ENCODE results near the gene FSD2.
A peak's percentile ranks its signal among the peaks of the same experiment; 100 is the strongest.

FSD2 gene, protein sequence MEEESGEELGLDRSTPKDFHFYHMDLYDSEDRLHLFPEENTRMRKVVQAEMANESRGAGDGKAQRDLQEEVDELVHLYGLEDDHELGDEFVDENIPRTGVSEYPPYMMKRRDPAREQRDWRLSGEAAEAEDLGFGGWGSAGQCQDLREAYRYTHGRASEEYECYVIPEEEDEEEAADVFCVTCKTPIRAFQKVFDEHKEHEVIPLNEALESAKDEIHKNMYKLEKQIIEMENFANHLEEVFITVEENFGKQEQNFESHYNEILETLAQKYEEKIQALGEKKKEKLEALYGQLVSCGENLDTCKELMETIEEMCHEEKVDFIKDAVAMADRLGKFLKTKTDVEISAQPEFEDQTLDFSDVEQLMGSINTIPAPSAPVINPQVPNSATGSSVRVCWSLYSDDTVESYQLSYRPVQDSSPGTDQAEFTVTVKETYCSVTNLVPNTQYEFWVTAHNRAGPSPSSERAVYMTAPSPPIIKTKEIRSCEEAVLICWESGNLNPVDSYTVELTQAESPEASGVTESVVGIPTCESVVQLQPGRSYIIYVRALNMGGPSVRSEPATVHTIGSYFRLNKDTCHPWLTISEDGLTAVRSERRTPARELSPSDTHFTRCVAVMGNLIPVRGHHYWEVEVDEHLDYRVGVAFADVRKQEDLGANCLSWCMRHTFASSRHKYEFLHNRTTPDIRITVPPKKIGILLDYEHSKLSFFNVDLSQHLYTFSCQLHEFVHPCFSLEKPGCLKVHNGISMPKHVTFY

DNA sequence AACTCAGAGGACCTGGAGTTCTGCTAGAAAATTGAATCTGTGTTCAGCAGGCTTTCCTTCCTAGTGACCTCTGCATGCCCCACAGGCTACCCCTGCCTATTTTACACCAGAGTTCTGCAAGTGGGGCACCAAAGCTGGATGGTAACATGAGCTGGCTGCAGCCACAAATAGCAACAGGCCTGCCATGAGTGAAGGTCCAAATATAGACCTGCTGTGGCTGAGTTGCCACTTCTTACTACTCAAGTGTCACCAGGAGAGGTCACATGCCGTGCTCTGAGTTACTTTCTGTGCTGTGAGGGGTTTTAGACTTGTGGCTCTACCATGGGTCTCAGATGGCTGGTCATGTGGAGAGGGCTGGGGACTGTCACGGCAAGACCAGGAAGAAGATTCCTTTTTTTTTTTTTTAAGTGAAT, at the start of gene FSD2:
FSD2 (minus strand) TSS at position 76 of the 413 bp plus-strand sequence. CDS start 18,679 bp downstream, outside the sequence.
- DNase-seq: peak in 3 of 51 donors; percentile 4 to 15 (median 8)

DNA sequence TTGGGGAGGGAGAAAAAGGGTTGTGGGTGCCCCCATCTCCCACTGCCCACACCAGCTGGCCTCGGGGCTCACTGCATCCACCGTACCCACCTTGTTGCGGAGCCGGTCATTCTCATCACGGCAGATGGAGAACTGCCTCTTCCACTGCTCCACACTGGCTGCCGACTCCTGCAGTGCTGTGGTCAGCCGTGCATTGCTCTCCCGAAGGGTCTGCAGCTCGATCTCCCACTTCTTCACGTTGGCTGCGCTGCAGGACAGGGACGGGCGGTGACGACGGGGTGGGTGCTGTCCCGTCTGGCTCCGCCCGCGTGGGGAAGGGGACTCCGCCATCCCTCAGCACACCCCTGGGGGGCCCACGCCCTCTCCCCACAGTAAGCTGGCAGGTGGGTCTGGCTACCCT, 48.7 kb upstream of the FSD2 start:
- no peak for DNase-seq

DNA sequence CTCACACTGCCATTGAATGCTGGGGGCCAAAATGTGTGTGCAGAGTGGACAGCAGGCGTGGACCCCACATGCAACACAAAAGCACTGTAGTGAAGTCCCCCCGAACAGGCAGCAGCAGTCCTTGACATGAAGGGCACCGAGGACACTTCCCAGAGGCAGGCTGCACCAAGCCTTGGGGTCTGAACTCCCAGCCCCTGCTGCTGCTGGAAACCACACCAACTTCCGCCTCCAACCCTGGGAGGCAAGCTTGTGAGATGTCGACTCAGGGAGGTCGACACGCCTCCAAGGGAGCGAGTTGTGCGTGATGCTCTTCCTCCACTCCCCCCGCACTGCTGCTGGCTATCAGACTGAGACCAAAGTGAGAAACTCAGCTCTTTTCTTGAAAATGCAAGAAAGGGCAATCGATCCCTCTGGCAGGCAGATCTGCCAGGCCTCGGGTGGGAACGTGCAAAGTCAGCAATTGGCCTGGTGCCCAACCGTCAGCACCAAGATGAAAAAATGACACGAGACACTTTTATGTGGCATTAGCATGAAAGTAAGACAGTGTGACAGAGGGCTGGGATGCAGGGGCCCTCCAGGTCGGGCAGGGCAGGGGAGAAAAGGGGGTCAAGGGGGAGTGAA, 47.2 kb upstream of the FSD2 start:
- DNase-seq: no peak

DNA sequence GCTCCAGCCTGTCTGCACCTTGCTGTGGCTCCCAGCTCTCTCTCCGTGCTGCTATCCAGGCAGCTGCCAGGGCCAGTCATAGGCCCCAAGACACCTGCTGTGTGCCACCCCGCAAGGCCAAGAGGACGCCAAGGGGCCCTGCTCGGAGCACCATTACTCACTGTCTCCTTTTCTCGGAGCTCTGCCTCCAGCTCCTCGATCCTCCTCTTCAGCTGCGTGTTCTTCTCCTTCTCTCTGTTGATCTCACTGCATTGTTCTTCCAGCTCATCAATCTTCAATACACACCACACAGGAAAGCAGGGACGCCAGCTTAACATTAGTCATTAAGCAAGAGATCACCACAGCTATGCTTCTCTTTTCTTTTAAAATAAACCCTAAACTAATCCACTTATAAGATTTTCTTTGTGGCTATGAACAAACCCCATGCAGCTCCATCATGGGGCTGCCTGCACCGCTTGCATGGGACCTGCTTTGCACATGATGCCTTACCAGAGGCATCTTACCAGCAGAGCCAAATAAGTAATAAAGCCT, 46.2 kb upstream of the FSD2 start:
- DNase-seq: no peak

DNA sequence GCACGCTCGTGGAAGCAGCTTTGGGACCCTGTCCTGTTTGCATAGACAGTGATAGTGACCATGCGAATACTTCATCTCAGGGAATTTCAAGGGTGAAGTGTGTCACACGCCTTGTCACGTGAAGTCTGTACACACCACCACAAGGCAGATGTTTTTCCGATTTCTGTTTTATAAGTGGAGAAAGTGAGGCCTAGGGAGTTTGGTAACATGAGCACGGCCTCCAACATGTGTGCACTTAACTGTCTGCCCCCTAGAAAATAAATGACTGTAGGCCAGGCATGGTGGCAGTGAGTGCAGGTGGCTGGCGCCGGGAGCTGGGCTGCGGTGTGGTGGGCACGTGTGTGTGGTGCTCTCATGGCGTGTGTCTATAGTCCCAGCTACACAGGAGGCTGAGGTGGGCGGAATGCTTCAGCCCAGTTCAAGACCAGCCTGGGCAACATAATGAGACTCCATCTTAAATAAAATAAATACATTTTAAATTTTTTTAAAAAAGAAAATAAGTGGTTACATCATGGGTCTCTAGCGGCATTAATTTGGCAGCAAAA, 45.5 kb upstream of the FSD2 start:
- no peak for DNase-seq

DNA sequence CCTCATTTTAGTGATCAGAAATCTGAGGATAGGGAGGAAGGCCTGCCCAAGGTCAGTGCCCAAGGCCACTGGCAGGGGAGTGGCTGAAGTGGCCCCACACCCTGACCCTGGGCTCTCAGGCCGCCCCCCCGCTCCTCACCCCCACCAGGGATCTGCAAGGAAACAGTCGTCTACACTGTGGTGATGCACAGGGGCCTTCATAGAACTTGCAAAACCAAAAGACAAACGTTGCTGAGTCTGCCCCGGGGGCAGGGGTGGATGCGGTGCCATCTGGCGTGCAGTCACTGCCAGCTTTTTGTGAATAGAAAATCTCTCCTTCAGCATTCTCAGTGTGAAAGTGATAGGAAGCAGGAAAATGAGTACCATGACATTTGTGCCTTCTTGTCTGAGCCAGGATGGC, 44.9 kb upstream of the FSD2 start:
- DNase-seq: peak in 1 of 51 donors; percentile 11

DNA sequence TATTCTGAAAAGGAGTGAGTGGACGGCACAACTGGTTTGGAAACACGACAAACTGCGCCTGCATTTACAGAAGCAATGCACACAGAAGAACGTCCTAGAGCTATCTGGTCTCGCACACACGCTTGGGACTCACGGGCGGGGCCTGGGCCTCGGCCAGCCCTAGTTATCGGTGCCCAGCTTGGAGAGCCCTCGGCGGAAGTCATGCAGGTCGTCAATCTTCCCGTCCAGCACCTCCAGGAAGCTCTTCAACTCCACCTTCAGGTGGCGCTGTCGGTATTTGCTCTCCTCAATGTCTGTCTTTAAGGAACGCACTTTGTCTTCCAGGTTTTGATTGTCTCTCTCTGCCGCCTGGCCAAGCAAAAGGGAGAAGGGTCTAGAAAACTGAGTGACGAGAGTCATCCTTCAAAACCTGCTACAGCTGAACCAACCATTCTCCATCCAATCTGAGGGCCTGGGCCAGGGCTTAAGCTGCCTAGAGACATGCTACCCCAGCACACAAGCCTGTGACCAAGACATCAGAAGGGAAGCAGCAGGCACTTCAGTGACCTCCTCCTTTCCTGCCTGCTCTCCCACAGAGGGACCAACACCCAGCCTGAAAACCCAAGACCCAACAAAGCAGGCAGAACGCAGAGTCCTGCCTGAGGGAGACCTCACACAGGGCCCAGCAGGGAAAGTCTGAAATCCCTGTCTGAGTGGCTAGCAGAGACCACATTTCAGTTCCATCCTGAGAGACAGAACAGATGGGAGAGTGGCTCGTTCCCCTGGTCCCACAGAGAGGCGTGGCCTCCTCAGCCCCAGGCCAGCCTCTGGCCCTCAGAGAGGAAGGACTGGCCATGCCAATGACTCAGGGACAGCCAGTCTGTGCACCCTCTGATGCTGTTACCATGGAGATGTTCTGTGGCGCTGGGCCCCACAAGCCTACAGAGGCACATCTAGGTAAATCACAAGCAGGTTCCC, 44.0 kb upstream of the FSD2 start:
- DNase-seq: peak in 26 of 51 donors; percentile 4 to 54 (median 24)

DNA sequence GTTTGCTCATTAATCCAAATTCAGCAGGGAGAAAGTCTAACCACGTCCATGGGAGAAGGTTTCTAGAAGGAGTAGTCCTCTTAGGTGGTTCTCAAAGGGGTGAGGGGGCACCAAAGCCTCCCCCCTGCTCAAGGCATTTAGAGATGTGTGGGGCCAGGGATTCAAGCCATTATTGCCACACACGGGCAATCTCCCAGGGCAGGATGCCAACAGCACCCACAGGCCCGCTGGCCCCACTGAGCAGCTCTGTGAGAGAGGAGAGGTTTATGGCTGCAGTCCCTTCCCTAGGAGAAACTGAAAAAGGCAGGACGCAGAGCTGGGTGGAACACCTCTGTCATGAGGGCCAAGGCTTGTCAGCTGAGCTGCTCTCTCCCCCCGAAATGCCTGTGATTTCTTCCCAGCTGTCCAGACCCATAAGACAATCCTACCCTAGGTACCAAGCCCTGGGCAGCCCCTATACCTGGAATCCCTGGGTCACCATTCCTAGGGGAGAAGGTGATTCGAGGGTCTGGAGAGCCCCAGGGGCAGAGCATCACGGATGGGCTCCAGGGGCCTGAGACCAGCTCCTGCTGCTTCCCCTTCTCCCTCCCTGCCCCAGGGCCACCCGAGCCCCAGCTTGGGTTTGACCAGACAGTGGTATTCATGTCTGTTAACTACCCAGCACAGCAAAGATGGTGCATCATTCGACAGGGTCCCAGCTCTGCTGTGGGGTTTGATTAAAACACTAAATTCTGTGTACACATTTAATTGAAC, 42.5 kb upstream of the FSD2 start:
- no peak for DNase-seq

DNA sequence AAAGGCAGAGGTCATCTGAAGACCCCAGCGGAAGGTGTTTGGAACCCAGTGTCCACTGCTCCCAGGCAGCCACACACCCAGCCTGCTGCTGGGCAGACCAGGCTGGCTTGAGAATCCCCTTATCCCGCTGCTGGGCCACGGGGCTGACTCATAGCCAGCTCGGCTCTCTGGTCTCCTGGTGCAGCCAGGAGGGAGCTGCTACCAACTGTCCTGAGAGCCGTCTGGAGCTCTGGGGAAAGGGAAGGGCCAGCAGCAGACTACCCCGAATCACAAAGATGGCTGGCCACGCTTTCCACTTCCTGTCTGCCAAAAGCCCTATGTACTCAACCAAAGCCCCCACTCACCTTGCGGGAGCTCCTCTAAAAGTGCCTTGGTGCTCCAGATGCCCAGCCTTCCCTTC, 41.8 kb upstream of the FSD2 start:
- DNase-seq: no peak

DNA sequence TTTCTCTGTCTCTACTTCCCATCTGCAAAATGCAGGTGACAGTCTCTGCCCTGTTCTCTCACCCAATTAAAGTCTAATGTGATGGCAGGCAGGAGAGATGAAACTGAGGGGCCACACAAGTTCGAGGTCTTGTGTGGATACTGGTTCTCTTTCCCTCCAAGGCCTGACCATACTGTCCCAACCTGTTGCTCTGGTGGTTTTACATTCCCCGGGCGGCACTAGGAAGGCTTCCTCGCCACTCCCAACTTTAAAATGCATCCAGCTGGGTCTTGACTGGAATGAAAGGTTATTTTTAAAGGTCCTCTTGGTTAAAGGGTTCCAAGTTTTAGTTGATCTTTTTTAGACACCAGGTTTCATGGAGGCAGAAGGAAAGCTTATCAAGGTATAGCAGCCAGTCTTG, 40.8 kb upstream of the FSD2 start:
- no peak for DNase-seq

DNA sequence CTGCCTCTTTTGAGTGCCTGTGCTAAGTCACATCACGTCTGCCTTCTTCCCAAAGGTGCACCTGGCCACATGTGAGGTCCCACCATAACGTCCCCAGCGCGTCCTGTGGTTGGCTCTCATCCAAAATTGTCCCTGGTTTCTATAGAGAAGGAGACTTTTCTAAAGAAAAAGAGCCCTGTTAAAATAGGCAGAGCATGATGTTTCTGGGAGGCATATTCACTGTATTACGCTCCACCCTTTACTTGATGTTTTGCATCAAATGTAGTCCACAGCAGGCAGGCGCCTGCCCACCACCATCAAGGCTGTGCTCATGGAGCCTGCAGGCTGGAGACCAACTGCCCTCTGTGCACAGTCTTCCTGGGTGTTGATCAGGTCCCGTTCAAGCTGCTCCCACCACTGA, 39.8 kb upstream of the FSD2 start:
- no peak for DNase-seq

DNA sequence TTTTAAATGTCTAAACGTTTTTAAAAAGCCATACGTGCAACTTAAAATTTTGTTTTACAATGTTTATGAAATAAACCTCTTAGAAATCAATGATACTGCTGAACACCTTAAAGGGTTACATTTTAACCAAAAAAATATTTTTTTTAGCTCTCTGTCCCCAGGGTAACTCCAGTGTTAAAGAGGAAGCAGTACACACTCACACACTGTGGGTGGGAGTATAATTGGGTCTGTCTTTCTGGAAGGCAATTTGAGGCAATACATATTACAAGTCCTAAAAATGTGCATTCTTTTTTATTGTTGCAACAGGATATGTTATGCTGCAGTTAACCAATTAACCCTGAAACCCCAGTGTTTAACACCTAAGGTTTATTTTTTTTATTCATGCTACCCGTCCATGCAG, 37.7 kb upstream of the FSD2 start:
- DNase-seq: no peak

DNA sequence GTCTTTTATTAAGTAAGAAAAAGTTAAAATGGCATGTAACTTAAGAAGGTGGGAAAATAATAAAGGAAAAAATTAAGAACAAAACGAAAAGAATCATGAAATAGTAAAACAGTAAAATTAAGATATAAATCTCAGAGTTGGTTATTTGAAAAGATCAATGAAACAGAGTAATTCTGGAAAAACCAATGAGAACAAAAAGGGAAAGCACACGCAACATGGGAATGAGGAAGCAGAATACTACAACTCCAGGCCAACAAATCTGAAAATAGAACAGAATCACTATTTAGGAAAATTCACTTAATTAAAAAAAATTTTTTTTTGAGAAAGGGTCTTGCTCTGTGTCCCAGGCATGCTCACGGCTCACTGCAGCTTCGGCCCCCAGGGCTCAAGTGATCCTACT, 34.3 kb upstream of the FSD2 start:
- no peak for DNase-seq

DNA sequence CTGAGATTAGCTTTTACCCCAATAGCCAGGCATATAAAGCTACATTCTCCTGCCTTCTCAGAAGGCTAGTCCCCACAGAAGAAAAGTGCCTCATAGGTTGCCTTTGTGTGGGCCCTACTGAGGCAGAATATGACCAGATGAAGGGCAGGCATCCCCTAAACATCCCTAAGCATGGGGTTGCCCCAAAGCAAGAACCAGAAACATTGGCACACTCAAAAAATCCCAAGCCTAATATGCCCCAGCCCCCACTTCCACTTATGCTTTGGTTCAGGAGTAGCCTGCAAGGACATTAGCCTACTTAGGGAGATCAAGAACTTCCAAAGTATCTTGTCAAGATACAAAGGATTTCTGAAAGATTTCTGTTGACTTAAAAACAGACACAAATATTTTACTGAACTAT, 33.3 kb upstream of the FSD2 start:
- DNase-seq: no peak

DNA sequence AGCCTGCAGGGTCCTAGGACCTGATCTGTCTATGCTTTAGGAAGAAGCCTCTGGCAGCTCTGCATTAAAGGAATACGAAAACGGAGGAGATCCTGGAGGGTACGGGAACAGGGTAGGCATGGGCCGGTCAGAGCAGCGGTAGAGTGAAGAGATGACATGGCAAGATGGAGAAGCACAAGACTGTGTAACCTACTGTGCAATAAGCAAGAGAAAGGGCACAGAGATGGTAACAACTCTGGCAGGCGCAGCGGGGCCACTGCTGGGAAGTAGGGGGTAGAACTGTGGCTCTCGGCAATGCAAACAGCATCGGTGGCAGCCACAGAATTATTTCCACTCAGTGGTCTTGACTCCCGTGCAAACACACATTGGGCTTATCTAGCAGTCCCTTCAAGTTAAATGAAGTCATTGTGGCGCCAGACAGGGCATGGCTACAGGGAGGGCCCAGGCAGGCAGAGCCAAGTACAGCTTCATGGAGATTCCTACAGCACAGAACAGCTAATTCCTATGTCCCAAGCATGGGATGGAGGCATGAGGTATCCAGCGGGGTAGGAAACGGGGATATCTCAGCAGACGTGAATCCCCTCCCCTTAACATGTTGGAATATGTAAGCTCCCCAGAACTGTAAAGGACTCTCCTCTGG, 32.3 kb upstream of the FSD2 start:
- no peak for DNase-seq

DNA sequence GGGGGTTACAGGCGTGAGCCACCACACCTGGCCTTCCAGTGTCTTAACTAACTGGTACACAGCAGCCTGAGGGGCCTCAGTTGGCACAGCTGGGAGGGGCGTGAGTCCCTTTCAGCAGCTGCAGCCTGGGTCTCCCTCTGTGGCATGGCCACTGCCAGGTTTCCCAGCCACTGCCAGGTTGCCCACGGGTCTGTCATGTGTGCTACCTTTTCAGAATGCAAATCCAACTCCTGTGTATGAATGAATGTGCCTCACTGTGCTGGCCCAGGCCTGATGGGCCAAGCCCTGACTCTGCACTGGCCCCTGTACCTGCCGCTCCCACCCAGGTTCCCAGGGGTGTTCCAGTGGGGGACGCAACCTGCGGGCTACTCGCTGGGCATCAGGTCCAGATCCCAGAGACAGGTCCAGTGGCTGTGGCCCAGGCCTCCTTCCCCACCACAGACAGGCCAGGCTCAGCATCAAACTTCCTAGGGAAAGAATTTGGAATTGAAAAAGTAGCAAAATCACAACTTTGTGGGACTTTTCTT, 29.6 kb upstream of the FSD2 start:
- DNase-seq: no peak

DNA sequence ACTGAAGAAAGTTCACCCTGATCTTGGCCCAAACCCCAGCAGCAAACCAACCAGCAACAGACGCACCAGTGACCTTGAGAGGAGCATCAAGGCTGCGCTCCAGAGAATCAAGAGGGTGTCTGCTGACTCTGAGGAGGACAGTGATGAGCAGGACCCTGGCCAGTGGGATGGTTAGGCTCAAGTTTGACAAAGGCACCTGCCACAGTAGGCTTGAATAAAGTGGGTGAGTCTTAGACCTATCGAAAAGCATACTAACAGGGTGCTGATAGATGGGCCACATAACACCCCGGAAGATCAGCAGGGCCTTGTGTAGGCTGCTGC, 27.5 kb upstream of the FSD2 start:
- DNase-seq: no peak

DNA sequence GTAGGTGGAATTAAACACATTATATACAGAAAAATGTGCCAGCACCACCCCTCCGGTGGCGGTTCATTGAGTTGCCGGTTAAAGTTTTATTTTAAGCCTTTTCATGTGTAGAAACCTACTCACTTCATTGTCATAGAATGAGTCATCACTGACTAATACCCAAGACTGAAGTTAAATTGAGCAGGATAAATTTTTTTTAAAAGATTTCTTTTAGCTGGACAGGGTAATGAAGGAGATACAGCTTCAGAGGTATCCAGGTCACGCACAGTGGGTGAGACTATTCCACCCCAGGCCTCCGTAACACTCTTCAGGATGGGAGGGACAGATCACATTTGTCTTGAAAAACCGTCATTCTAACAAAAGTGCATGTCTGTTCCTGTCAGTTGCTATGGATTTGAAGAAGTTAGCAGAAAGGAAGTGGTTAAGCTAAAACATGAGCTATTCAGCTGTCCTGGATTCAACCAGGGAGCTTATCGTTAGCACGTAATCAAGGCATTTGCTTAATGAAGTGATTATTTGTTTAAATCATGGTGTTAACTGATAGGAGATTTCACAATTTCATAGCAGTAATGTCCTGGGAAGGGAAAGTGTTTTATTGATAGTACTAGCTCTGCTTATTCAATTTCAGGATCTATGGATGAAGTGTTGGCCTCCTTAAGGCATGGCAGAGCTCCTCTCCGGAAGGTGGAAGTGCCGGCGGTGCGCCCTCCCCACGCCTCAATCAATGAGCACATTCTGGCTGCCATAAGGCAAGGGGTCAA, 26.9 kb upstream of the FSD2 start:
- DNase-seq: peak in 2 of 51 donors; percentile 22 to 55

Measured in hypothalamus (tissue), 51 donors.